ENCODE results near the gene EXO1.
"Not testable (repeated sequence)": the region's sequence is repeated elsewhere in the genome, so short reads cannot be mapped to it uniquely, and the experiment has no call there.

Gene EXO1

GRCh38 chr1:241847796-241848685 is at the start of gene EXO1:
Gene EXO1 (plus strand): TSS chr1:241848204. CDS start chr1:241850426, 2,222 bp downstream.
- peak; percentile 98 for DNase-seq

- no peak for DNase-seq
Observed at GRCh38 chr1:241799416-241799815, 48.6 kb upstream of the EXO1 start.

- peak; percentile 17 for DNase-seq
Observed at GRCh38 chr1:241800640-241801039, 47.4 kb upstream of the EXO1 start.

GRCh38 chr1:241802863-241803262 is 45.1 kb upstream of the EXO1 start:
- no peak for DNase-seq

GRCh38 chr1:241804706-241805105 is 43.3 kb upstream of the EXO1 start:
- DNase-seq = not testable (repeated sequence)

GRCh38 chr1:241808265-241808664 is 39.7 kb upstream of the EXO1 start:
- no peak for DNase-seq

GRCh38 chr1:241810769-241811405 is 37.1 kb upstream of the EXO1 start:
- no peak for DNase-seq

- DNase-seq = no peak
Observed at GRCh38 chr1:241813768-241814320, 34.2 kb upstream of the EXO1 start.

- DNase-seq = no peak
Observed at GRCh38 chr1:241816008-241816407, 32.0 kb upstream of the EXO1 start.

GRCh38 chr1:241817331-241817792 is 30.6 kb upstream of the EXO1 start:
- no peak for DNase-seq

GRCh38 chr1:241817956-241818612 is 29.9 kb upstream of the EXO1 start:
- DNase-seq = no peak

- no peak for DNase-seq
Observed at GRCh38 chr1:241819340-241819866, 28.6 kb upstream of the EXO1 start.

GRCh38 chr1:241821363-241821762 is 26.6 kb upstream of the EXO1 start:
- no peak for DNase-seq

GRCh38 chr1:241822846-241823245 is 25.2 kb upstream of the EXO1 start:
- no peak for DNase-seq

- DNase-seq = no peak
Observed at GRCh38 chr1:241823925-241824324, 24.1 kb upstream of the EXO1 start.

GRCh38 chr1:241825581-241825980 is 22.4 kb upstream of the EXO1 start:
- no peak for DNase-seq

GRCh38 chr1:241826613-241827012 is 21.4 kb upstream of the EXO1 start:
- not testable (repeated sequence) for DNase-seq

GRCh38 chr1:241827264-241827663 is 20.7 kb upstream of the EXO1 start:
- DNase-seq = no peak

- DNase-seq = peak; percentile 87
Observed at GRCh38 chr1:241828463-241829021, 19.5 kb upstream of the EXO1 start.

- no peak for DNase-seq
Observed at GRCh38 chr1:241829468-241829867, 18.5 kb upstream of the EXO1 start.

- DNase-seq = peak; percentile 75
Observed at GRCh38 chr1:241834733-241835377, 13.1 kb upstream of the EXO1 start.

GRCh38 chr1:241836941-241837340 is 11.1 kb upstream of the EXO1 start:
- no peak for DNase-seq

Data from eye (tissue), 1 donor.